GM19043 (cell line): ENCODE data around the gene GALC.

Experiments
- ATAC-seq: cut with Tn5 transposase; IDR thresholded peaks from one replicate; pipeline ENCODE4 v1.9.1; 2021; ENCODE audit warnings: low read depth; ENCODE audit not compliant: unreplicated experiment

GALC gene

GRCh38 chr14:88008039-88008742 lies 15.2 kb upstream of the GALC start:
- ATAC-seq, result no peak

- no peak for ATAC-seq
Observed at GRCh38 chr14:88007608-88008007, 14.6 kb upstream of the GALC start.

- ATAC-seq, result peak; percentile 87
Observed at GRCh38 chr14:88005978-88006851, 13.2 kb upstream of the GALC start.

GRCh38 chr14:88005050-88005481 lies 12.1 kb upstream of the GALC start, which contains the start of gene GPR65:
TSS of gene GPR65 (plus strand) at chr14:88005135. CDS start at chr14:88010848, 5,713 bp downstream.
- ATAC-seq, result peak; percentile 58

- ATAC-seq, result no peak
Observed at GRCh38 chr14:88004506-88005036, 11.6 kb upstream of the GALC start.

GRCh38 chr14:88003425-88003824 lies 10.4 kb upstream of the GALC start:
- ATAC-seq, result no peak

GRCh38 chr14:88002421-88003075 lies 9.6 kb upstream of the GALC start:
- ATAC-seq, result peak; percentile 23

- no peak for ATAC-seq
Observed at GRCh38 chr14:87999277-87999676, 6.3 kb upstream of the GALC start.

GRCh38 chr14:87998482-87998881 lies 5.5 kb upstream of the GALC start:
- ATAC-seq, result no peak

- no peak for ATAC-seq
Observed at GRCh38 chr14:87996291-87996592, 3.3 kb upstream of the GALC start.

GRCh38 chr14:87995500-87996290 lies 2.7 kb upstream of the GALC start:
- no peak for ATAC-seq

- ATAC-seq, result peak; percentile 25
Observed at GRCh38 chr14:87994974-87995373, 2.0 kb upstream of the GALC start.

- ATAC-seq, result peak; percentile 1
Observed at GRCh38 chr14:87992346-87992717, 650 bp downstream of the GALC start.

- ATAC-seq, result no peak
Observed at GRCh38 chr14:87990682-87991081, 2.3 kb downstream of the GALC start.

- ATAC-seq, result no peak
Observed at GRCh38 chr14:87989956-87990299, 3.1 kb downstream of the GALC start.

GRCh38 chr14:87989221-87989955 lies 3.6 kb downstream of the GALC start:
- no peak for ATAC-seq

- ATAC-seq, result no peak
Observed at GRCh38 chr14:87979689-87980088, 13.3 kb downstream of the GALC start.

- no peak for ATAC-seq
Observed at GRCh38 chr14:87975636-87976035, 17.3 kb downstream of the GALC start.

GRCh38 chr14:87971010-87971409 lies 22.0 kb downstream of the GALC start:
- peak; percentile 77 for ATAC-seq

- no peak for ATAC-seq
Observed at GRCh38 chr14:87967496-87967895, 25.5 kb downstream of the GALC start.
